Astrocyte (in vitro differentiated cells and primary cell): ENCODE data around the gene ANK3. TPM values are rescaled to one million over a fixed set of nuclear protein-coding genes. Genes with fewer than 3 reads are reported as not detected.
A peak's percentile ranks its signal among the peaks of the same experiment; 100 is the strongest.

ENCODE experiments used
- DNase-seq: peaks from one replicate; pipeline ENCODE4 v3.0.0-alpha.2; 2010; ENCODE audit warnings: low read depth
- FAIRE-seq: peaks from 2 replicates; lab custom pipeline; 2011; peaks lifted over from hg19 to GRCh38; lab: Jason Lieb, UNC
- H2AFZ ChIP-seq: 2 replicates; pipeline ENCODE4 v1.6.0; 2012; ENCODE audit warnings: low read depth, low read length, inconsistent platforms
- H3K27ac ChIP-seq: 2 replicates; pipeline ENCODE4 v1.5.1; 2011; ENCODE audit warnings: low read depth, low read length, inconsistent platforms
- H3K27me3 ChIP-seq: 2 replicates; pipeline ENCODE4 v1.6.0; 2011; ENCODE audit warnings: low read length, inconsistent platforms; ENCODE audit not compliant: insufficient read depth
- H3K36me3 ChIP-seq: 2 replicates; pipeline ENCODE4 v1.5.1; 2011; ENCODE audit warnings: low read length, inconsistent platforms; ENCODE audit not compliant: insufficient read depth
- H3K4me1 ChIP-seq: 2 replicates; pipeline ENCODE4 v1.5.1; 2011; ENCODE audit warnings: low read length, inconsistent platforms; ENCODE audit not compliant: insufficient read depth
- H3K4me2 ChIP-seq: 2 replicates; pipeline ENCODE4 v1.6.0; 2012; ENCODE audit warnings: low read length, inconsistent platforms
- H3K4me3 ChIP-seq: 2 replicates; pipeline ENCODE4 v1.5.1; 2011; ENCODE audit warnings: low read depth, mild to moderate bottlenecking, low read length, inconsistent platforms; ENCODE audit not compliant: insufficient read depth
- H3K79me2 ChIP-seq: 2 replicates; pipeline ENCODE4 v1.6.0; 2012; ENCODE audit warnings: mild to moderate bottlenecking, low read length, inconsistent platforms; ENCODE audit not compliant: insufficient read depth
- H3K9ac ChIP-seq: 2 replicates; pipeline ENCODE4 v1.6.0; 2012; ENCODE audit warnings: mild to moderate bottlenecking, low read length, inconsistent platforms
- H3K9me3 ChIP-seq: 2 replicates; pipeline ENCODE4 v1.5.1; 2012; ENCODE audit warnings: low read depth, mild to moderate bottlenecking, low read length, inconsistent platforms; ENCODE audit not compliant: insufficient read depth
- H4K20me1 ChIP-seq: 2 replicates; pipeline ENCODE4 v1.6.0; 2012; ENCODE audit warnings: low read length, inconsistent platforms; ENCODE audit not compliant: insufficient read depth
- H3K27ac Mint-ChIP-seq: one replicate; pipeline ENCODE4 v1.8.0; 2021; ENCODE audit warnings: mild to moderate bottlenecking, mixed read lengths; ENCODE audit not compliant: unreplicated experiment
- H3K27me3 Mint-ChIP-seq: one replicate; pipeline ENCODE4 v1.8.0; 2021; ENCODE audit warnings: low read depth, mixed read lengths; ENCODE audit not compliant: unreplicated experiment
- H3K36me3 Mint-ChIP-seq: one replicate; pipeline ENCODE4 v1.8.0; 2021; ENCODE audit warnings: low read depth, mixed read lengths; ENCODE audit not compliant: unreplicated experiment
- H3K4me1 Mint-ChIP-seq: one replicate; pipeline ENCODE4 v1.8.0; 2021; ENCODE audit warnings: low read depth, mixed read lengths; ENCODE audit not compliant: unreplicated experiment
- H3K4me3 Mint-ChIP-seq: one replicate; pipeline ENCODE4 v1.8.0; 2021; ENCODE audit warnings: mild to moderate bottlenecking, moderate library complexity, mixed read lengths; ENCODE audit not compliant: unreplicated experiment
- H3K9me3 Mint-ChIP-seq: one replicate; pipeline ENCODE4 v1.8.0; 2021; ENCODE audit warnings: mild to moderate bottlenecking, mixed read lengths; ENCODE audit not compliant: unreplicated experiment
- CTCF ChIP-seq: IDR thresholded peaks from 2 replicates; pipeline ENCODE4 v1.5.1; 2011; ENCODE audit warnings: low read depth, mild to moderate bottlenecking, inconsistent platforms, low read length, moderate library complexity; ENCODE audit not compliant: insufficient read depth
- EZH2 ChIP-seq: IDR thresholded peaks from 2 replicates; pipeline ENCODE4 v1.6.1; 2012; ENCODE audit warnings: mild to moderate bottlenecking, low read length, inconsistent platforms; ENCODE audit not compliant: insufficient read depth
- total RNA-seq: library from RNA; stranded (reverse); gene quantifications from 2 replicates; pipeline ENCODE4 v1.2.1, GENCODE V29; 2021

ANK3 gene
- total RNA-seq, 1 donor from 2014 or later = 21.1 TPM

DNA sequence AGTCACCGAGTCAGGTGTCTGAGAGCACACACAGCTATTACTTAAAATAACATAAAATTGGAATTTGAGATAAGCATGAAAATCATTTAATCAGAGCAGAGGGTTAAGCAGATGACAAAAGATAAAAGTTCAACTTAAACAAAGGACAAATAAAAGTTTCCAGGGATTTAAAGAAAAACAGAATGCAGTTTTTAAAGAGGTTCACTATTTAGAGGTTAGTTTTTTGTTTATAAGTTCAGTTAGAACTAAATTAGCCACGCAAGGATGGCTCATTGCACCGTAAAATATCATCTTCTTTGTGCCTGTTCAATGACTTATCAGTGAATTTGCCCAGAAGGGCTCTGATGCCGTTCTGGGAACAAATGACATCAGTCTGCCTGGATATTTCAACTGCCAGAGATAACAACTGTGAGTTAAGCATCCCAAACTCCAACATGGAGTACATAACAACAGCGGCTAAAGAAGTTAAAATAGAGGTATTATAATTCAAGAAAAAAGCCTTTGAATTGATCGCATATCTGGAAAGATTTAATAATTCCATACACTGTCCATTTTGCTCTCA, 107.8 kb downstream of the ANK3 start:
- no peaks in the 10 kb centered on the region for H3K9me3 Mint-ChIP-seq
- no peak for FAIRE-seq
- Histone ChIP-seq H3K4me2 (peak overlapping the region; percentile 80), H3K27ac (no peak overlapping the region), H3K79me2 (no peaks in the 10 kb centered on the region), H3K27me3 (no peaks in the 10 kb centered on the region), H3K9me3 (no peaks in the 10 kb centered on the region), H2AFZ (no peak overlapping the region), H4K20me1 (no peaks in the 10 kb centered on the region), H3K9ac (no peak overlapping the region), H3K4me3 (no peak overlapping the region), H3K4me1 (peaks cover 20% of the 10 kb centered on the region), H3K36me3 (no peaks in the 10 kb centered on the region)
- H3K36me3 Mint-ChIP-seq = no peaks in the 10 kb centered on the region
- H3K4me3 Mint-ChIP-seq = no peak overlapping the region
- H3K27ac Mint-ChIP-seq = peak overlapping the region; percentile 95
- peaks cover 42% of the 10 kb centered on the region for H3K4me1 Mint-ChIP-seq
- TF ChIP-seq CTCF = no peak
- no peak for TF ChIP-seq EZH2
- H3K27me3 Mint-ChIP-seq = no peaks in the 10 kb centered on the region
- DNase-seq = no peak

- H3K9me3 ChIP-seq = no peaks in the 10 kb centered on the region
- H2AFZ ChIP-seq = no peak overlapping the region
- no peaks in the 10 kb centered on the region for H4K20me1 ChIP-seq
- Mint-ChIP-seq H3K27me3 (no peaks in the 10 kb centered on the region), H3K9me3 (no peaks in the 10 kb centered on the region), H3K27ac (no peak overlapping the region), H3K36me3 (no peaks in the 10 kb centered on the region), H3K4me3 (no peak overlapping the region), H3K4me1 (peaks cover 37% of the 10 kb centered on the region)
- H3K9ac ChIP-seq = no peak overlapping the region
- H3K27me3 ChIP-seq = no peaks in the 10 kb centered on the region
- DNase-seq (no peak), FAIRE-seq (no peak)
- H3K27ac ChIP-seq = no peak overlapping the region
- H3K4me3 ChIP-seq = no peak overlapping the region
- peaks cover 20% of the 10 kb centered on the region for H3K4me1 ChIP-seq
- no peak overlapping the region for H3K4me2 ChIP-seq
- TF ChIP-seq CTCF (no peak), EZH2 (no peak)
- H3K36me3 ChIP-seq = no peaks in the 10 kb centered on the region
- no peaks in the 10 kb centered on the region for H3K79me2 ChIP-seq
Measured at GRCh38 chr10:60281331-60281730, 108.3 kb downstream of the ANK3 start.

- FAIRE-seq = no peak
- no peaks in the 10 kb centered on the region for H3K79me2 ChIP-seq
- Mint-ChIP-seq H3K9me3 (no peaks in the 10 kb centered on the region), H3K4me1 (peaks cover 36% of the 10 kb centered on the region), H3K4me3 (no peak overlapping the region), H3K36me3 (no peaks in the 10 kb centered on the region), H3K27ac (peak overlapping the region; percentile 7), H3K27me3 (no peaks in the 10 kb centered on the region)
- no peak overlapping the region for H3K27ac ChIP-seq
- no peak overlapping the region for H3K4me2 ChIP-seq
- no peaks in the 10 kb centered on the region for H3K36me3 ChIP-seq
- H2AFZ ChIP-seq = no peak overlapping the region
- no peak overlapping the region for H3K4me3 ChIP-seq
- TF ChIP-seq EZH2 (no peak), CTCF (no peak)
- no peak overlapping the region for H3K9ac ChIP-seq
- no peaks in the 10 kb centered on the region for H4K20me1 ChIP-seq
- no peak for DNase-seq
- H3K9me3 ChIP-seq = no peaks in the 10 kb centered on the region
- no peaks in the 10 kb centered on the region for H3K27me3 ChIP-seq
- peaks cover 20% of the 10 kb centered on the region for H3K4me1 ChIP-seq
Measured at GRCh38 chr10:60280475-60280874, 109.2 kb downstream of the ANK3 start.
